ENCODE data around the gene SLC9A5.
A peak's percentile ranks its signal among the peaks of the same experiment; 100 is the strongest.

The SLC9A5 gene

DNA sequence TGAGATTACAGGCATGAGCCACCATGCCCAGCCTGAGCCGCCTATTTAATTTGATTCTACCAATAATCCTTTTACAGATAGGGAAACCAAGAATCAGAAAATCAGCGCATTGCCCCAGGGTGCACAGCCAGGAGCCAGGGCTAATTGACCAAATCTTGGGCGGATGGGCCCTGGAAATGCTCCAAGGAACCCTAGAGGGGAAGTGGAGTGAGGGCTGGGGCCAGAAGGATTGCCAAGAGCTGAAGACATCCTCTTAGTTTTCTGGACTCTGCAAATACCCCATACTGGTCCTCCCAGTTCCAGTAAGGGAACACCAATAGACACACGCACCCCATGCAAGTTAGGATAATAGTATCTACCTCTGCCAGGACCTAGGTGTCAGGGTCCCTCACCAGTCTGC lies 5.3 kb upstream of the SLC9A5 start:
- TF ChIP-seq, protein P1, sequence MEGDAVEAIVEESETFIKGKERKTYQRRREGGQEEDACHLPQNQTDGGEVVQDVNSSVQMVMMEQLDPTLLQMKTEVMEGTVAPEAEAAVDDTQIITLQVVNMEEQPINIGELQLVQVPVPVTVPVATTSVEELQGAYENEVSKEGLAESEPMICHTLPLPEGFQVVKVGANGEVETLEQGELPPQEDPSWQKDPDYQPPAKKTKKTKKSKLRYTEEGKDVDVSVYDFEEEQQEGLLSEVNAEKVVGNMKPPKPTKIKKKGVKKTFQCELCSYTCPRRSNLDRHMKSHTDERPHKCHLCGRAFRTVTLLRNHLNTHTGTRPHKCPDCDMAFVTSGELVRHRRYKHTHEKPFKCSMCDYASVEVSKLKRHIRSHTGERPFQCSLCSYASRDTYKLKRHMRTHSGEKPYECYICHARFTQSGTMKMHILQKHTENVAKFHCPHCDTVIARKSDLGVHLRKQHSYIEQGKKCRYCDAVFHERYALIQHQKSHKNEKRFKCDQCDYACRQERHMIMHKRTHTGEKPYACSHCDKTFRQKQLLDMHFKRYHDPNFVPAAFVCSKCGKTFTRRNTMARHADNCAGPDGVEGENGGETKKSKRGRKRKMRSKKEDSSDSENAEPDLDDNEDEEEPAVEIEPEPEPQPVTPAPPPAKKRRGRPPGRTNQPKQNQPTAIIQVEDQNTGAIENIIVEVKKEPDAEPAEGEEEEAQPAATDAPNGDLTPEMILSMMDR (conservative IDR thresholded peaks at IDR 0.05) = no peak
- H3K27ac ChIP-seq = no peak overlapping the region

DNA sequence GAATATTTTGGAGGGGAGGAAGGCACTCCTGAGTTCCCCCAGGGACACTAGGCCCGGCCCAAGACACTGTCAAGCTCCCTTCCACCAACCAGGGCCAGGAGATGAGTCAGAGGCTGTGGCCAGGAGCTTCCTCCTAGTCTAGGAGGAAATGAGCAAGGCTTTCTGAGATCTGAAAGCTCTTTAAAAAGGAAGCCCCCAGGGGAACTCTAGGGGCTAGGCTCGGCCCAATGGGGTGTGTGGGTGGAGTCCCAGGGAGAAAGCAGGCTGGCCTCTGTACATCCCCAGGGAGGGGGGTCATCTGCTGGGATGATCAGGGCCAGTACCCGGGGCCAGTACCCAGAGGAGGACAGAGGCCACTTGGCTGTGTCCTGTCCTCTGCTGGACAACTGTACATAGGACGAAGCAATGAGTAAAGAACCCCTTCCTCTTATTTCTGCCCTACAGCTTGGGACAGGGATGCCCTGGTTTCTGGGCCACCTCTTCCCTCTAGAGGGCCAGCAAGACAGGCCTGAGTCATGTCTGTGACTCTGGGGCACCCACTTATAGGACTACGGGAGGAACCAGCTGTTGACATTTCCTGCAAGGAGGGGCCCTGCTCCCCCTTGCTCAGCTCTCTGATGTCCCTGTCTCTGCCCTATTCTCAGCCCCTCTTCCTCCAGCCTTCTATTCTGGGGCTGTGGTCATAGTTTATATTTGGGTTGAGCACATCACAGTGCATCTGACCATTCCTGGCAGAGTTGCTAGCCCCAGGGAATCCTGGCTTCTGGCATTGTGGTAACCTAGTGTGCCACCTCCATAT lies 4.2 kb upstream of the SLC9A5 start:
- H3K27ac ChIP-seq = no peak overlapping the region
- TF ChIP-seq, protein P1 (conservative IDR thresholded peaks at IDR 0.05) = no peak

DNA sequence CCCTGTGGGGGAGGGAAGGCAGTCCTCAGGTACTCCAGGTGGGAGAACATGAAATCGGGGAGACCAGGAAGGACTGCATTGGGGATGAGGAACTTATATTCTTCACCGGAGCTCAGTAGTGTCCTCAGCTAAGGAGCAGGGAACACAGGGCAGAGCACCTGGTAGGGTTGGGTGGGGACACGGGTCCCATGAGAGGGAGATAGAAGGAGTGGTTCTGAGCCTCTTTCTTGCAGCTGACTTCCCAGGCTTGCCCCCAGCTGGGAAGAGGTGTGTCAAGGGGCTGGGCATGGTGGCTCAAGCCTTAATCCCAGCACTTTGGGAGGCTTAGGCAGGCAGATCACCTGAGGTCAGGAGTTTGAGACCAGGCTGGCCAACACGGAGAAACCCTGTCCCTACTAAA lies 3.6 kb upstream of the SLC9A5 start:
- peak overlapping the region; percentile 80 for H3K27ac ChIP-seq
- TF ChIP-seq, protein P1 (conservative IDR thresholded peaks at IDR 0.05) = no peak

DNA sequence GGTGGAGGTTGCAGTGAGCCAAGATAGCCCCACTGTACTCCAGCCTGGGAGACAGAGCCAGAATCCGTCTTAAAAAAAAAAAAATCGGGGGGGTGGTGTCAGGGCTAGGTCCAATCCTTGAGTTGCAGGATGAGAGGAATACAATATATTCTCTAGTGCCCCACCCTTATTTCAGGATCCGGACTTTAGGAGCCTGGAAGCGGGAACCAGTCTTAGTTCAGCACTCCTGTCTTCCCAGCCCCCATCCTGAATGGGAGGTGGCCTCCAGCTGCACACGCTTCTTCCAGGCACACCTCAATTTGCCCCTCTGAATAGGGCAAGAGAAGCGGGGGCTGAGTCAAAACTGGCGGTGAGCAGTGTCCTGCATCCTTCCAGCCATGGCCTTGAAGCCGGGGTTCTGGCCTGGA lies 3.1 kb upstream of the SLC9A5 start:
- peak overlapping the region; percentile 80 for H3K27ac ChIP-seq
- TF ChIP-seq, protein P1 (conservative IDR thresholded peaks at IDR 0.05) = no peak

DNA sequence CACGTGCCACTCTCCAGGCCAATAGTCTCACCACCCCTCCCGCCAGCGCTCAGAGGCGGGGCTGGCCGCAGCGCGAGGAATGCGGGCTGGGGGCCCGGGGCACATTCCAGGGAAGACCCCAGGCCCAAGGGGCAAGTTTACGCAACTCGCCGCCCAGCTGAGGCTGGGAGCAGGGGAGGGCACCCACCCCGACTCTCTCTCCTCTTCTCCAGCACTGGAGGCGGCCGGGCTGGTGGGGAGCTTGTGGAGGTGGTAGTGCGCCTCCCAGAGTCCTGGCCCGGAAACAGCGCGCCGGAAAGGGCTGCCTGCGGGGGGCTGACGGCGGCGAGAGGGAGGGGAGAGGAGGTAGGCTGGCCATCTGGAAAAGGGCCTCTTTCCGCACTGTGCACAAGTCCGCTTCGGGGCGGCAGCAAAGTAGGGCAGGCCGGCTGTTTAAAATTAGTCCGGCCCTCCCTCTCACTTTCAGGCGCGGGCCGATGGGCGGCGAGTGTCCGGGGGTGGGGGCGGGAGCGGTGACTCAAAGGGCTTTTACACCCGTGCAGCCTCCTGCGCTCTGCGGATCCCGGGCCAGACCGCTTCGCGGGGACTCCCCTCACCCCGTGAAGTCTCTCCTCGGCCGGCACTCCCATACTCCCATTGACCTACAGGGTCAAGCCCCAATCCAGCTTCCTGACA lies 2.6 kb upstream of the SLC9A5 start:
- TF ChIP-seq, protein P1 (conservative IDR thresholded peaks at IDR 0.05) = peak; percentile 26; the same call in 1 of the 2 replicates
- H3K27ac ChIP-seq = peak overlapping the region; percentile 80

DNA sequence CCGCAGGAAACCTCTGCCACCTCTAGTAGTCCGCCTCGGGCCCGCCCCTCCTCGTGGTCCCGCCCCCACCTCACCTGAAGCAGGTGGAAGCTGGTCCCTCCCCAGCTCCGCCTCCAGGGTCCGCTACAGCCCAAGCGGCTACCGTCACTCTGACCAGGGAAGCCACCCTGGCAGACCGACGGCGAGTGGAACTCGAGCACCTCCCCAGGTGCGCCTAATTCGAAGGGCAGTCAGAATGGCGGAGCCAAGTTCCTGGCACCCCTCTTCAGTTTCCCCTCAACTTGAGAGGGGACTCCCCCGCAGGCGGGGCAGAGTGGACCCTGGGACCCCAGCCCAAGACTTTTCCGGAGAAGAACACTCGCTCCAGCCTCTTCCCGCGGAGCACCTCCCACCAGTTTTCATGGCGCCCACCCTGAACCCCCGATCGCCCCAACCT lies 2.0 kb upstream of the SLC9A5 start:
- TF ChIP-seq, protein P1 (conservative IDR thresholded peaks at IDR 0.05) = no peak; the same call in 1 of the 2 replicates
- peak overlapping the region; percentile 80 for H3K27ac ChIP-seq

DNA sequence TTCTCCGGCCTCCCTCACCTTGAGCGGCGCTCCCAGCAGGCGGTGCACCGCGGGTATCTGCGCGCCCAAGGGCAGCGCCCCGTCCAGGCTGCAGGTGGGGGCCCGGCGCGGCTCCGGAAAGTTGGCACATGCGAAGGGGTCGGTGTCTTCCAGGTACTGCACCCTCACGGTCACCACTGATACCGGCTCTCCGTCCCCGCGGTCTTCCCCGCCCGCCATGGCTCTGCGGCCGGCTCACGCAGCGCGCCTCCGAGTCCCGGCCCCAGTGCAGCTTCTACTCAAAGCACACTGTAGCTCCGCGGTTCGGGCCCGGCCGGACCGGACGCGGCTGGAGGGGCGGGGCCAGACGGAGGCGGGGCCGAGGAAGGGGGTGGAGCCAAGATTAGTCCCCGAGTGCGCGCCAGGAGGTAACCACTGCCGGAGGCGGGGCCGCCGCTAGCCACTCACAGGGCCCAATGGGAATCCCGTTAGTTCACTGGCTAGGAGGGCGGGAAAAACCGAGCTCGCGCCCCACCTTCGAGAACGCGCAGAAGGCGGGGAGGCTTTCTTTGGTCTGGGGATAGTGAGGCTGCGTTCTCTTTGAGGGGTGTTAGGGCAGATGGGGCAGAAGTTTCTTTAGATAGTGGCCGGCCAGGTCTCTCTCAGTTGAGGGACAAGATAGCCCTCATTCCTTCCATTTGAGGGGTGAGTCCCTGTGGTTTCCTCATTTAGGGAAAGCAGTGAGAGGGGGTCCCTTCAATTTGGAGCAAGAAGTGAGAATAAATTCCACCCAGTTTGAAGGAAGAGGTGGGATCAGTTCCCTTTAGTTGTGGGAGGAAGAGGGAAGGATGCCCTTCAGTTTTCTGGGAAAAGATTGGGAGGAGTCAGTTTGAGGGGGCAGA lies 1.3 kb upstream of the SLC9A5 start, which contains the start of gene FHOD1:
FHOD1 (minus strand) TSS at position 290 of the 881 bp plus-strand sequence; CDS start at position 219, 71 bp downstream.
- H3K27ac ChIP-seq = peak within 1 kb of the TSS; percentile 80
- TF ChIP-seq, protein P1 (conservative IDR thresholded peaks at IDR 0.05) = no peak

Data from VCaP (cell line).